GM12874 (cell line): Measurements from ENCODE around the gene YLPM1.

Experiments
- CTCF ChIP-seq: IDR thresholded peaks from 2 replicates; pipeline ENCODE4 v1.5.1; 2011; ENCODE audit warnings: low read depth, mild to moderate bottlenecking, control low read depth, low read length, moderate library complexity; ENCODE audit not compliant: insufficient read depth

YLPM1 gene

GRCh38 chr14:74867673-74868072 lies 104.6 kb downstream of the YLPM1 start:
- TF ChIP-seq CTCF, result no peak

- TF ChIP-seq CTCF, result no peak
Measured at GRCh38 chr14:74868739-74869138, 105.6 kb downstream of the YLPM1 start.

- no peak for TF ChIP-seq CTCF
Measured at GRCh38 chr14:74871819-74872218, 108.7 kb downstream of the YLPM1 start.

GRCh38 chr14:74875204-74875603 lies 112.1 kb downstream of the YLPM1 start:
- no peak for TF ChIP-seq CTCF

GRCh38 chr14:74875941-74876913 lies 113.1 kb downstream of the YLPM1 start, which contains the start of gene PROX2:
TSS of gene PROX2 (minus strand) at chr14:74876145. CDS start at chr14:74863834, 12,311 bp downstream.
- no peak for TF ChIP-seq CTCF

- TF ChIP-seq CTCF, result no peak
Measured at GRCh38 chr14:74879427-74880182, 116.5 kb downstream of the YLPM1 start.

- TF ChIP-seq CTCF, result no peak
Measured at GRCh38 chr14:74881431-74882102, 118.5 kb downstream of the YLPM1 start, which contains the start of gene DLST. TSS of gene DLST (plus strand) at chr14:74881916. CDS start at chr14:74881954, 38 bp downstream.
